Stimulated activated CD8-positive, alpha-beta memory T cell treated with anti-CD3 and anti-CD28 coated beads, Interleukin-15, amount 100 ng/mL, for 4 hours (primary cell): Measurements from ENCODE around the gene IPCEF1.
"Not testable (repeated sequence)": the region's sequence is repeated elsewhere in the genome, so short reads cannot be mapped to it uniquely, and the experiment has no call there.

Experiments
- DNase-seq, 2 donors: peaks; one replicate each; pipeline ENCODE4 v3.0.0-alpha.2; 2020; ENCODE audit warnings: low read depth in 2 of 2

Gene IPCEF1

DNA sequence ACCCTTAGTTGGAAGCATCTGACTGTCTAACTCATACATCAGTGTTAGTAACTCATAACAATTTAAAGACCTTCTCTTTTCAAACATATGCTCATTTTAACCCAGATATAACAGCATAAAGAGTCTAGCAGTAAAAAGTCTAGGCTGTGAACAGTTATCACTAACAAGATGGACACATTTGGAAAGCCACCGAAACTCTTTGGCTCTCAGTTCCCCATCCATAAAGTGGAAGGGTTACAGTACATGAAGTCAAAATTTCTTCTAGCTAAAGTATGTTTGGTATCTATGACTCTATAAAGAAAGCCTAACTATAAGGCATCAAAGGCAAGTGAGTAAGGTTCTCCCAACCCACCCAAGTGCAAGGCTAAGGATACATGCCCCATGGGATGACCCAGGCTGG is 22.5 kb downstream of the IPCEF1 start:
- DNase-seq: not testable (repeated sequence)

DNA sequence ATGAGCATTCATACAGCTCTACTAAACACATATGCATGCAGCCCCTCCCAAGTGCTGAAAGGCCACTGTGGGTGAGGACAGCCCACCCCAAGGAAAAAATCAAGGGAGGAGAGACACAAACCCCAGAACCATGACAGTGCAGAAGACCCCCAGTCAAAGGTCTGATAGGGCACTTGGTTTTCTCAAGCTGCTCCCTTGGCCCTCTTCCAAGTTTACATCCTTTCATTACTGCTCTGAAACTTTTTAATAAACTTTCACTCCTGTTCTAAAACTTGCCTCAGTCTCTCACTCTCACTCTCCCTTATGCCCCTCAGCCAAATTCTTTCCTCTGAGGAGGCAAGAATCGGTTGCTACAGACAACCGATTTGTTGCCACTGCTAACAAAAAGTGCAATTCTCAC is 24.9 kb downstream of the IPCEF1 start:
- DNase-seq: no peak

DNA sequence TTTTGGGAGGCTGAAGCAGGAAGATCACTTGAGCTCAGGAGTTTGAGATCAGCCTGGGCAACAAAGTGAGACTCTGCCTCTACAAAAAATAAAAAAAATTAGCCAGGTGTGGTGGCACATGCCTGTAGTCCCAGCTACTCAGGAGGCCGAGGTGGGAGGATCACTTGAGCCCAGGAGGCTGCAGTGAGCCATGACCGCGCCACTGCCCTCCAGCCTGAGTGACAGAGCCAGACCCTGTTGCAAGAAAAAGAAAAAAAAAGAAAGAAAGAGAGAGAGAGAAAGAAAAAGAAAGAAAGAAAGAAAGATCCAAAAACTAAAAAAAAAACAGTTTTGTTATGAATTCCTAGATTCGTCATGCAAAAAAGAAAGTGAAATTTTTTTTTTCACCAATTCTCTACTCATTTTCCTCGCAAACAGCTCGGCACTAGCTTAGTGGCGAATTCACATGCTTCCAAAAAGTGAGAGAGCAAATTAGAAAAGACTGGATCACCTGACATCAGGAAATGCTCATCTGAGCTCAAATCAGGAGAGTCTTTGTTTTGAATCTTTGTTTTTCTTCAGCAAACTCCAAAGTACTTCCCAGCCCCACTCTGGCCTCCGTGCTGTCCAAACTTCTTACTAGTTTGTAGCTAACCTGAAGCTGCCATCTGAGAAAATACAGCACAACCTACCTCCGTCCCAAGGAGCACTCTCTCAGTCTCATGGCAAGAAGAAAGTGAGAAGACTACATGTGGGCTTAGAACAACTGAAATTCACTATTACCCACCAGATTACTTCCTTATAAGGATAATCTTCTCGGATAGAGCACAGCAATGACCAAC is 27.0 kb downstream of the IPCEF1 start:
- no peak for DNase-seq

DNA sequence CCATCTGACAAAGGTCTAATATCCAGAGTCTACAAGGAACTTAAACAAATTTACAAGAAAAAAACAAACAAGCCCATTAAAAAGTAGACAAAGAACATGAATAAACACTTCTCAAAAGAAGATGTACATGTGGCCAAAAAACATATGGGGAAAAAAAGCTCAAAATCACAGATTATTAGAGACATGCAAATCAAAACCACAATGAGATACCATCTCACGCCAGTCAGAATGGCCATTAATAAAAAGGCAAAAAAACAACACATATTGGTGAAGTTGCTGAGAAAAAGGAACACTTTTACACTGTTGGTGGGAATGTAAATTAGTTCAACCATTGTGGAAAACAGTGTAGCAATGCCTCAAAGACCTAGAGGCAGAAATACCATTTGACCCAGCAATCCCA is 29.3 kb downstream of the IPCEF1 start:
- DNase-seq: not testable (repeated sequence)

DNA sequence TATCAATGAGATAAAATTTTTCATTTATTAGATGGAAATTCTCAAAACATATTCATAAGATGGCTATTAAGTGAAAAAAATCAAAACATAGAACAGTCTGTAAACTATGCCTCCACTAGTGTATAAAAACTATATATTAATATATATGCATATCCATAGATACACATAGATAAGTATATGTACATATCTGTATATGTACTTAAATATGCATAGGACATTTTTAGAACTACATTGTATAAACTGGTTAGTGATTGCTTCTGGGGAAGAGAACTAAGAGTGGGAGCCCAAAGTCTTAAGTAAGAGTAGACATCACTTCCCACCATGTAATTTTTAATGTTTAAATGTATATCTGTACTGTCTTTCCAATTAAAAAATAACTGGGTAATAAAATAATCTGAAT is 31.5 kb downstream of the IPCEF1 start:
- DNase-seq: no peak

DNA sequence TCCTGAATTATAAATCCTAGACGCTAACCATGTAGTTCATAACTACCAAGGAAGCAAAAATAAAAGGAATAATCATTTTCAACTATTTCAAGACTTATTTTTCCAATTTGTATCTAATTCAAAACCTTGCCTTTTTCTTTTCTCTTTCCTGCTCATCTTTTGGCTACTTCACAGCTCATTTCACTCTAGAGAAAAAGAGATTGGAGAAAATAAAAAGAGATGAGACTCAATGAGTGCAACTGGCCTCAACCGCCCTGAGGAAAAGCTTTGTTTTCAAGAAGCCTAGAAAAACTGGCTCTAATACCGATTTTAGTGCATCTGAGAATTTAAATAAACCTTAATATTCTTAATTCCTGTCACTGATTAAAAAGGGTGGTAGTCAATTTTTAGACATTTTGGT is 36.4 kb downstream of the IPCEF1 start:
- no peak for DNase-seq

DNA sequence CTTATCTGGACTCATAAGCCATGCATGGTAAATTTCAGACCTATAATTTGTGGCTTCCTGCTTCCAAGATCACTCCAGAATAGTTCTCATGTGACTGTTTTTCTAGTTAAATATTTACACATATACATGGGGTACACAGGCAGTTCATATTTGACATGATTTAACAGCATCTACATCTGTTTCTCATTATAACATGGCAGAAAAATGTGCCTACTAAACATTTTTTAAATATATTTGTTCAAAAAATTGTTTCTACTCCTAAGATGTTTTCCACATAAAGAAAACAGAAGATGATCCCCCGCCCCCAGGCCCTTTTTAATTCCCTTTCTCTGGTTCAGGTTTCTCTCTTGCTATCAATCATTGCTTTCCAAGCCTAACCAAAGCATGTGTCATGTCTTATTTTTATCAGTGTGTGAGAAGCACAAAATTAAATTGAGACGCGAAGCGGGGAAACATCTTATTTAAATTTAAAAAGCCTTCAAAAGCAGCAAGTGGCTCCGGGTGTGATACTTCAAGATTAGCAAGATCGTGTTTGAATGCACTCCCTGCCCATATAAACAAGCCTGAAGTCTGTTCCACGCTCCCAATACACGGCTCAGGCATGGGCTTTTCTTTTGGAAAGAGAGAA is 37.3 kb downstream of the IPCEF1 start:
- no peak for DNase-seq

DNA sequence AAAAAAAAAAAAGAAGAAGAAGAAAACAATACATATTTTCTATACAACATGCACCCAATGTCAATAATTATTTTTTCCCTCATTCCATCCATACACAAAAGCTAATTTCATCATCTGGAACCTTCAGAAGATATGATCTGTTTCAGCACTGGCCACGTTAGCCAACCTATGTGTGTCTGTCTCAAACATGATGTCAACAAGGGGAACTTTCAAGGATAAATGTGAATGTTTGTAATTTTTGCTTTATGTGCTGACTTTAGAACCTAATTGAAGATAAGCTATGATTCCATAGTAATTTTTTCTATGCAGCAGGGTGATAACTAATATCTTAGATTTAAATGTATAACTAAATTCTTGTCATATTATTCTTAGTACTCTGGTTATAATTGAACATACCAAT is 37.9 kb downstream of the IPCEF1 start:
- no peak for DNase-seq

DNA sequence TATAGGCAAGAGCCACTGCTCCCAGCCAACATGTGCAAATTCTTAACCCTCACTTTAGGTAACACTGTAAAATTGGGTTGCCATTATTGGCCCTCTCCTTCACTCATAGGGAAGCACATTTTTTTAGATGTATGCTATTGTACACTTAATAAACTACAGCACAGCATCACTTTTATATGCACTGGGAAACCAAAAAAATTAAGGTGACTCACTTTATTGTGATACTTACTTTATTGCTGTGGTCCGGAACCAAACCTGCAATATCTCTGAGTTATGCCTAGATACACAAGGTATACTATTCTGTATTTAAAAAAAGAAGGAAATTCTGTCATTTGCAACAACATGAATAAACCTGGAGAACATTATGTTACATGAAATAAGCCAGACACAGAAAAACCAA is 40.5 kb downstream of the IPCEF1 start:
- DNase-seq: no peak

DNA sequence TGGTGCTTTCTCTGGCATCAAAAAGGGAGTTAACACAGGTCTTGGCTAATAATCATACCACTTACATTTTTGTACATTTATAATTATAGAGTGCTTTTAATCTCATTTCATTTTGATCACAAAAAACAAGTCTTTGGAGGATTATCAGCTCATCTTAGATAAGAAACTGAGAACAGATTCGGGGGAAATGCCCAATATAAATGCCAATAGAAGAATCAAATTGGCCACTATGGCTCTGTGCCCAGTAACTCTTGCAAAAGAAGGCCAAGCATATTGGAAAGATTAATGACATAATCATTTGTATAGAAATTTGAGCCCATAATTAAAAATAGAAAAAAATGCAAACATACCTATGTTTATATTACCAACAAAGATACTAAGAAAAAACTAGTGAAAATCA is 42.5 kb downstream of the IPCEF1 start:
- no peak for DNase-seq

DNA sequence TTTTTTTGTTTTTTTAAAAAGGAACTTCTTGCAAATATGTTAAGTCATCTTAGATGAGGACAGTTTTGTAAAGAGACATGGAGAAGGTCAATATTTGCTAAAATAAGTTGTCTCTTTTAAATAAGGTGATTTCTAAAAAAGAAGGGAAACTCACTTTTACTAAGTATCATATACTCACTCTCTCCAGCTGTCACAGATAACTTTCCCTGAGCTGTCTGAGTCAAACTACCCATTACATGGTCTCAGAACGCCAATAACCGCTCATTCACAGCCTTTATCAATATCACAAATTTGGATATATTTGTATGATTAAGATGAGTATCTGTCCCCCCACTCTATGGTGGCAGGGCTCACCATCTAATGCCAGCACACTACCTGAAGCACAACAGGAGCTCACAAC is 47.6 kb downstream of the IPCEF1 start:
- no peak for DNase-seq

DNA sequence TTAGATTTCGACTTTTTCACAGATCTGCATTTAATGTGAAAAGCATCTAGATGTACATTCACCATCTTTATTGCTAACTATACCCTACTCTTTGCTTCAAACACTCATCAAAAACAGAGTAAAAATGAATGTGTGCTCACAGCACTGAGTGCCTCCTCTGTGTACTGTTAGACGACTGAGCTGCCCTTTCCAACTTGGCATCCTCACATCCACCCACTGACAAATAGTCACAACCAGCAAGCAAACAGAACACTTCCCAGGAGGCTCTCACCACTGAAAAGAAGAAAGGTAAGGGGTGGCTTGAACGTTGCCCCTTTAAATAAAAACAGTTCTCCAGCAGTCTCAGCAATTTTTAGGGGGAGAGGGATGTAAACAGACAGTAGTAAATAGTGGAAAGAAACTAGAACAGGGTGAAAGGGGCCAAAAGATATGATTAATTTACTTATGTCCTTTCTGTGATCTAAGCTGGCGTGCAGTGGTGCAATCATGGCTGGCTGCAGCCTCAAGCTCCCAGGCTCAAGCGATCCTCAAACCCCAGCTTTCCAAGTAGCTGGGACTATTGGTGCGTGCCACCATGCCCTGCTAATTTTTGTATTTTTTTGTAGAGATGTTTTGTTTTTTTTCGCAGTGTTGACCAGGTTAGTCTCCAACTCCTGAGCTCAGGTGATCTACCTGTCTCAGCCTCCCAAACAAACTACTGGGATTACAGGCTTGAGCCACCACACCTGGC is 48.7 kb downstream of the IPCEF1 start:
- no peak for DNase-seq

DNA sequence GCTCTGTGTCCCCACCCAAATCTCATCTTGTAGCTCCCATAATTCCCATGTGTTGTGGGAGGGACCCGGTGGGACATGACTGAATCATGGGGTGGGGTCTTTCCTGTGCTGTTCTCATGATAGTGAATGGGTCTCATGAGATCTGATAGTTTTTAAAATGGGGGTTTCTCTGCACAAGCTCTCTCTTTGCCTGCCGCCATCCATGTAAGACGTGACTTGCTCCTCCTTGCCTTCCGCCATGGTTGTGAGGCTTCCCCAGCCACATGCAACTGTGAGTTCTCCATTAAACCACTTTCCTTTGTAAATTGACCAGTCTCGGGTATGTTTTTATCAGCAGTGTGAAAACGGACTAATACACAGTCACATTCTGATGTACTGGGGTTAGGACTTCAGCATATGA is 49.5 kb downstream of the IPCEF1 start:
- not testable (repeated sequence) for DNase-seq

DNA sequence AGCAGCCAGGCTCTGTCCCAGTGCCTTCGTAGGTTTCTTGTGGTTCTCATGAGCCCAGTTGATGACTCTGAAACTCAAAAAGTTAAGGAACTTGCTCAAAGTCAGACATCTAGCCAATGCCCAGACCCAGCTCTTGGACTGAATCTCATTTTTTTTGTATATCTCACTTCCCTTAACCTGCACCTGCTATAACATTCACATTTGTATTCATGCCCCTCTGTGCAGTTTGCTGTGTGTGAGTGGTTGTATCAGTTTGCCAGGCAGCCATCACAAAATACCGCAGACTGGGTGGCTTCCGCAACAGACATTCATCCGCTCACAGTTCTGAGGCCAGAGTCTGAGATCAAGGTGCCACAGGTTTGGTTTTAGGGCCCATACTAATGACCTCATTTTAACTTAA is 49.9 kb downstream of the IPCEF1 start:
- no peak for DNase-seq

DNA sequence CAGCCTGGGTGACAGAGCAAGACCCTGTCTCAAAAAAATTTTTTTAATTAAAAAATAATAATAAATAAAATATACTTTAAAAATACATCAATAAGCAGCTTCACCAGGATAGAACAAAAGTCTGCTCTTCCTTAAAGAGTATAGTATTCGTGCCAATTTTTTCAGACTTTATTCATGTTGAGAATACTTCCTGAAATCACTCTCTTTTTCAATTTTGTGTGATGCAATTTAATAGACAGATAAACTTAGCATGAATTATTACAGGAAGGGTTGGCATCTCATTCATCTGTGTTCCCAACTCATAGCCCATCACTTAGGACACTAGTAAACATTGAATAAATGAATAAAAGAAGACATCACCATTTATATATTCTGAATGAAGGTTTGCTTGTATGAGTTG is 52.4 kb downstream of the IPCEF1 start:
- DNase-seq: no peak

DNA sequence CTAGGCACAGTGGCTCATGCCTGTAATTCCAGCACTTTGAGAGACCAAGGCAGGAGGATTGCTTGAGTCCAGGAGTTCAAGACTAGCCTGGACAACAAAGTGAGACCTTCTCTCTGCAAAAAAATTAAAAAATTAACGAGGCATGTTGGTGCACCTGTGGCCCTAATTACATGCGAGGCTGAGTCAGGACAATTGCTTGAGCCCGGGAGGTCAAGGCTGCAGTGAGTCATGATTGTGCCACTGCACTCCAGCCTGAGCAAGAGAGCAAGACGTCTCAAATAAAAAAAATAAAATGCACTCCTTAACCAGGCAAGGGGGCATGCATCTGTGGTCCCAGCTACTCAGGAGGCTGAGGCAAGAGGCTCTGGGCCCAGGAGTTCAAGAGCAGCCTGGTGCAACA is 53.0 kb downstream of the IPCEF1 start:
- not testable (repeated sequence) for DNase-seq

DNA sequence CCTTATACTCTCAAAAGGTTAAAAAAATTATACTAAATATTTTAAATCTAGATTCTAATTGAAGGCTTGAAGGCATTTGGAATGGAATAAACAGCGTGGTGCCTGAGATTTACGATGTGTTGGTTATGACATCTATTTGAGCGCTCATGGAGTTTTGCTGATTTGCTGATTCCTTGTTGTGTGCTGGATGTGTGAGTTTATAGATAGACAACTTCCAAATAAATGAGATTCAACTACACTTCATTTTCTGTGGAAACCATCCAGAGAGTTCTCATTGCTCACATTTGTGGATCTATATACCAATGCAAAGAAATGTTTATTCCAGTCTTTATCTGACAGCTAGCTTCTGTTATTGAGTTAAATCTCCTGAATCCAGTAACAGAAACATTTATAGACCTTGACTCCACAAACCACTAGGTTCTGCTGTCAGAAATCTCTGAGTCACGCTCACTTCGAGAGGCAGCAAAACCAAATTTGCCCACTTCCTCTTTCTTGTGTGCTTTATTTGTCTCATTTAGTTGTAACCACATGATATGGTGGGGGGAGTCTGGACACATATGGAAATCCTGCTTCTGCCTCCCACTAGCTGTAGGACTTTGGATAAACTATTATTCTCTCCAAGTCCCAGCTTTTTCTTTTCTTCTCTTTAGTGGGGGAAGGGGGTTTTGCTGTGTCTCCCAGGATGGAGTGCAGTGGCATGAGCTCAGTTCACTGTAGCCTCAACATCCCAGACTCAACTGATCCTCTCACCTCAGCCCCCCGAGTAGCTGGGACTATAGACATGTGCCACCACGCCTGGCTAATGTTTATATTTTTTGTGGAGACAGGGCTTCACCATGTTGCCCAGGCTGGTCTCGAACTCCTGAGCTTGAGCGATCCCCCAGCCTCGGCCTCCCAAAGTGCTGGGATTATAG is 54.5 kb downstream of the IPCEF1 start:
- DNase-seq: no peak

DNA sequence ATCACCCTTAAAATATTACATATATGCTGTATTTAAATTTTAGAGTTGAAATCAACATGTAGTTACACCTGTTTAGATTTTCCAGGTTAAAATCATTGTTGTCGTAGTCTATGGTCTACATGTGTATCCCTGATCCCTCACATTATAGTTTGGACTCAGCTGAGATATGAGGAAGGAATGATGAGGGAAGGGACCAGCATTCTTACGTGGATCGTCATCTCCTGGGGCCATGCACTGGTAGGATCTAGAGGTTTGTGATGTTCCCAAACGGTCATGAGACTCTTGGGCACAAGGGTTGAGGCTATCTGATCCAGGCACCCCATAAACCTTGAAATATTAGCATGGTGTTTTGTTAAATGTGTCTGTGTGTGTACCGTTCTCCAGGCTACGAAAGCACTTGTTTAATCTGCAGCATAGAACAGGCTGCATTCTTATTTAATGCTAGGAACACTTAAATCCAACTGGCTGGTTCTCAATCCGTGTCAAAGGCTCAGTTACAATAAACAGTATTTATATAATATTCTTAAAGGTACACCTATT is 55.4 kb downstream of the IPCEF1 start:
- DNase-seq: no peak

DNA sequence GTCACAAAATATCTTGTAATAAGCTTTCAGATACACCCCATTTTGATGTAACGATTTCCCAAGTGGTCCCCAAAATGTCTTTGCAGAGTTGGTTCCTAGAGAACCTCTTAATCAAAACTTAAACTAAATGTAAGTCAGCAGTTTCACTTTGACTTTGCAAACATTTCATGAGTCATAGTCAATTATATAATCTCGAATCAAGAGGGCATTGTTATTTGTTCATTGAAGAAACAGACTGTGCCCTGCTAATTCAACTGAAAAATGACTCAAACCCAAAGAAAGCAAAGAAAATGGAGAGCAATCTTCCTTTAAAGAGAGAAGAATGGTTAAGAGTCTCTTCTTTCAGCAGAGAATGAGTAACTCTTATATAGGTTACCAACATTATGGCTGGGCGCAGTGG is 58.3 kb downstream of the IPCEF1 start:
- no peak for DNase-seq

DNA sequence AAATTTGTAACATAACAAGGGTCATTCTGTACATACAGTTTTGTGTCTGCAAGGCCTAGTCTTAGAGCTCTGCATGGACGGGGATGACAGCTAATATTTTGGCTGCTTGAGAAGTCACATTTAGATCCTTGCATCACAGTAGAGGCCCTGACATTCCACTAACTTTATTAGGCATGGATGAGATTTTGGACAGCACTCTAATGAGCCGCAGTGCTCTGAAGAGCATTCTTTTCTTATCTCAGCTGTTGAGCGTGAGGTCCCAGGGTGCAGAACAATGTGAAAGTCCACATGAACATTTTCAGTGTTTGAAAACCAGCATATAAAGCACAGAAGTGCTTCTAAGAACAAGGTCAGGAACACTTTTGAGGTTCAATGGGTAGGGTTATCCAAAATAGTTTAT is 58.9 kb downstream of the IPCEF1 start:
- no peak for DNase-seq

DNA sequence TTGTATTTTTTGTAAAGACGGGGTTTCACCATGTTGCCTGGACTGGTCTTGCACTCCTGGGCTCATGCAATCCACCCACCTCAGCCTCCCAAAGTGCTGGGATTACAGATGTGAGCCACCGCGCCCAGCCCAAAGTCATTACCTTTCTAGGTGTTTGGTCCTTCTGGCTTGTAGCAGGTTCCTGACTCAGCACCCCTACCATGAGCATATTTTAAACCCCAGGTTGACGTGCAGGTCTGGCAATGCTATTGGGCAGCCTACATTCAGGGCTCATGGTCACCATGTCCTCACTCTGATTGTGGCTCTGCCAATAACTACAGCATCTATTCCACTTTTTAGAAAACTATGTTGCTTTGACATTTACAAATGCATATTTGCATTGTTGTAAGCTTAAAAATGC is 59.4 kb downstream of the IPCEF1 start:
- no peak for DNase-seq

DNA sequence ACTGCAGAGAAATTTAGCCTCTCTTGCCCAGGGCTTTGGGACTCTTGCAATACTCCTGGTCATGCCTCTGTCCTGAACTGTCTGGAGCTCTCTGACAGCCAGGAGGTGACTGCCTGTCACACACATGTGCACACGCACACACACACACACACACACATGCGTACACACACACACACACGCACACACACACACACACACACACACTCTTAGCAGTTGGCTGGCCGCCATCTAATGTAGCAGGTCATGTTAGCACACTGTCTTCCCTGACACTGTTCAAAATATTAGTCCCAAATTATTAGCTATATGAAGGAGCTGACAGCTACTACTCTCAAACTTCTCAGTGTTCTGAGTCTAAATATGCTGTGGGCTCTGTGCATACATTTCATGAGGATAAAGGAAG is 60.9 kb downstream of the IPCEF1 start:
- no peak for DNase-seq
